Brain pericyte (primary cell): ENCODE data around the gene DAPK2.
"Not testable (repeated sequence)": the region's sequence is repeated elsewhere in the genome, so short reads cannot be mapped to it uniquely, and the experiment has no call there.

Experiments used
- DNase-seq: peaks from one replicate; pipeline ENCODE4 v3.0.0-alpha.2; 2012; ENCODE audit warnings: low read depth, low spot score

Gene DAPK2

GRCh38 chr15:64053674-64054073 is 7.4 kb upstream of the DAPK2 start:
- not testable (repeated sequence) for DNase-seq

GRCh38 chr15:64052925-64053491 is 6.7 kb upstream of the DAPK2 start:
- no peak for DNase-seq

- DNase-seq, result no peak
These were observed 5.3 kb upstream of the DAPK2 start for GRCh38 chr15:64051407-64052259.

GRCh38 chr15:64051093-64051402 is 4.8 kb upstream of the DAPK2 start:
- no peak for DNase-seq

GRCh38 chr15:64050281-64051092 is 4.2 kb upstream of the DAPK2 start:
- DNase-seq, result peak; percentile 45

- DNase-seq, result no peak
These were observed 2.6 kb upstream of the DAPK2 start for GRCh38 chr15:64048781-64049460.

- no peak for DNase-seq
These were observed 388 bp downstream of the DAPK2 start for GRCh38 chr15:64045774-64046420.

GRCh38 chr15:64045101-64045435 is 1.2 kb downstream of the DAPK2 start:
- no peak for DNase-seq

GRCh38 chr15:64044300-64045100 is 1.8 kb downstream of the DAPK2 start:
- DNase-seq, result no peak

- DNase-seq, result no peak
These were observed 7.2 kb downstream of the DAPK2 start for GRCh38 chr15:64038878-64039610.

GRCh38 chr15:64037966-64038365 is 8.3 kb downstream of the DAPK2 start:
- DNase-seq, result no peak

- no peak for DNase-seq
These were observed 9.2 kb downstream of the DAPK2 start for GRCh38 chr15:64037116-64037515.

GRCh38 chr15:64035525-64035924 is 10.8 kb downstream of the DAPK2 start:
- no peak for DNase-seq

- no peak for DNase-seq
These were observed 11.8 kb downstream of the DAPK2 start for GRCh38 chr15:64034519-64034918.

GRCh38 chr15:64032329-64032728 is 14.0 kb downstream of the DAPK2 start:
- DNase-seq, result no peak

- DNase-seq, result no peak
These were observed 16.2 kb downstream of the DAPK2 start for GRCh38 chr15:64030123-64030522.

GRCh38 chr15:64029633-64030032 is 16.7 kb downstream of the DAPK2 start:
- DNase-seq, result no peak

- DNase-seq, result no peak
These were observed 17.2 kb downstream of the DAPK2 start for GRCh38 chr15:64029110-64029509.

GRCh38 chr15:64026591-64026990 is 19.7 kb downstream of the DAPK2 start:
- no peak for DNase-seq
